PC-3 (cell line): ENCODE results near the gene SLC31A2. TPM values are rescaled to one million over a fixed set of nuclear protein-coding genes. Genes with fewer than 3 reads are reported as not detected.

ENCODE experiments used
- ATAC-seq: fragments of 200-7000 bp; cut with Tn5 transposase; 2 replicates; pipeline ENCODE4 v1.9.1; 2020; ENCODE audit warnings: mild to moderate bottlenecking, moderate library complexity
- BruUV-seq: library from RNA; stranded (reverse); fragments of 400-500 nt; replicated peaks from 2 replicates; lab custom pipeline; 2021; lab: Mats Ljungman, UMichigan
- CTCF ChIA-PET: fragments of 300-600 bp; sonication (Branson Sonifier 250); formaldehyde crosslinking; loops from one replicate; lab custom pipeline; 2022; ENCODE audit warnings: antibody characterized with exemption; lab: Charles Lee
- POLR2A ChIA-PET: fragments of 300-600 bp; sonication (Branson Sonifier 250); formaldehyde crosslinking; loops from one replicate; lab custom pipeline; 2022; ENCODE audit warnings: antibody characterized with exemption; ENCODE audit not compliant: unreplicated experiment; lab: Charles Lee
- DNase-seq: peaks from one replicate; pipeline ENCODE4 v3.0.0-alpha.2; 2015
- H2AFZ ChIP-seq: fragments of 300-600 bp; sonication (generic); 2 replicates; pipeline ENCODE4 v1.6.0; 2016; ENCODE audit warnings: antibody characterized with exemption, low read length
- H3F3A ChIP-seq: fragments of 300-600 bp; sonication (generic); one replicate; pipeline ENCODE4 v1.6.0; 2017; ENCODE audit warnings: antibody characterized with exemption, low read length, control low read depth, mild to moderate bottlenecking; ENCODE audit not compliant: unreplicated experiment
- H3K27ac ChIP-seq: fragments of 300-600 bp; sonication (generic); 2 replicates; pipeline ENCODE4 v1.5.1; 2016; ENCODE audit warnings: mild to moderate bottlenecking, low read length
- H3K27me3 ChIP-seq: fragments of 300-600 bp; sonication (generic); 2 replicates; pipeline ENCODE4 v1.6.1; 2016; ENCODE audit warnings: low read length, mixed read lengths
- H3K36me3 ChIP-seq: fragments of 300-600 bp; sonication (generic); 2 replicates; pipeline ENCODE4 v1.6.1; 2016; ENCODE audit warnings: low read depth, mixed run types, low read length, mixed read lengths
- H3K4me1 ChIP-seq: fragments of 300-600 bp; sonication (generic); 2 replicates; pipeline ENCODE4 v1.5.1; 2016; ENCODE audit warnings: low read length; ENCODE audit not compliant: insufficient read depth
- H3K4me2 ChIP-seq: fragments of 300-600 bp; sonication (generic); 2 replicates; pipeline ENCODE4 v1.6.0; 2016; ENCODE audit warnings: low read length
- H3K4me3 ChIP-seq: fragments of 300-600 bp; sonication (generic); 2 replicates; pipeline ENCODE4 v1.5.1; 2016; ENCODE audit warnings: mild to moderate bottlenecking, low read length, mixed read lengths
- H3K79me2 ChIP-seq: fragments of 300-600 bp; sonication (generic); 2 replicates; pipeline ENCODE4 v1.6.1; 2017; ENCODE audit warnings: low read length, mixed read lengths
- H3K9ac ChIP-seq: fragments of 300-600 bp; sonication (generic); 2 replicates; pipeline ENCODE4 v1.6.0; 2016; ENCODE audit warnings: mild to moderate bottlenecking, low read length
- H3K9me2 ChIP-seq: fragments of 300-600 bp; sonication (generic); replicated peaks from 2 replicates; pipeline ENCODE4 v1.6.1; 2016; ENCODE audit warnings: mixed run types, low read length, mixed read lengths
- H3K9me3 ChIP-seq: fragments of 300-600 bp; sonication (generic); 2 replicates; pipeline ENCODE4 v1.6.1; 2016; ENCODE audit warnings: low read length, mixed read lengths
- H4K20me1 ChIP-seq: fragments of 300-600 bp; sonication (generic); 2 replicates; pipeline ENCODE4 v1.6.1; 2016; ENCODE audit warnings: low read length, mixed read lengths
- EZH2 ChIP-seq: fragments of 300-600 bp; sonication (generic); IDR thresholded peaks from one replicate; pipeline ENCODE4 v1.6.1; 2017; ENCODE audit warnings: antibody characterized with exemption, mild to moderate bottlenecking, low read length; ENCODE audit not compliant: unreplicated experiment
- EZH2phosphoT487 ChIP-seq: fragments of 300-600 bp; sonication (generic); IDR thresholded peaks from 2 replicates; pipeline ENCODE4 v1.6.1; 2018; ENCODE audit warnings: mild to moderate bottlenecking, antibody characterized with exemption, low read length, borderline replicate concordance
- intact Hi-C: fragments of 100-400 bp; cut with micrococcal nuclease; formaldehyde crosslinking; loops from 2 replicates; pipeline ENCODE4 v1.9.0; 2023
- total RNA-seq: library from RNA; depleted of rRNA; stranded (reverse); fragments of >200 nt; gene quantifications from 2 replicates; pipeline ENCODE4 v1.2.3, GENCODE V29; 2014
- TF ChIP-seq, protein P1 (sequence below): fragments of 300-600 bp; sonication (generic); conservative IDR thresholded peaks from 2 replicates; pipeline ENCODE4 v1.5.1; 2017; ENCODE audit warnings: antibody characterized with exemption, low read depth, mild to moderate bottlenecking, low read length

The SLC31A2 gene
- total RNA-seq, 1 experiment from 2014 or later = 3.6 TPM

DNA sequence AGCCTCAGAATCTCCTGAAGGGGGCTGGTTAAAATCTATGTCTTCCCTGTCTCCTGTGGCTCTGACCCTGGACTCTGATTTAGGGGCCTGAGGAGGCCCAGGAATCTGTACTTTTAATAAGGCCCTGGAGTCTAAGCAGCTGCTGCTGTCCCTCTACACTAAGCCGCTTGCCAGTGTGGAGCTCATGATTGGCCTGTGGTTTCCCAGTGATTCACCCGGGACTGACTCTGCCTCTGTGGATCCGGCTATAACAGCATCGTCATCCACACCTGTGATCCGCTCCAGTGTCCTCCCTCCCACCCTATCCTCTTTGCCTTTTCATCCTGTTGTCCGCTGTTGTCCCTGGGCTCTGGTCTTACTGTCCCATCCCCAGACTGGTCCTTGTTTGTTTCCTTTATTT is 3.7 kb downstream of the SLC31A2 start:
- Histone ChIP-seq H3K9me2 (no peaks in the 10 kb centered on the region), H3K4me1 (peaks cover 15% of the 10 kb centered on the region; the same call in 1 of the 2 replicates), H4K20me1 (no peaks in the 10 kb centered on the region), H3K79me2 (no peaks in the 10 kb centered on the region), H3K9me3 (no peaks in the 10 kb centered on the region), H3K27ac (no peak overlapping the region), H3K4me3 (no peak overlapping the region), H2AFZ (no peak overlapping the region; the same call in 1 of the 2 replicates), H3K4me2 (peak overlapping the region; percentile 33), H3K27me3 (no peaks in the 10 kb centered on the region), H3F3A (no peaks in the 10 kb centered on the region), H3K9ac (no peak overlapping the region), H3K36me3 (no peaks in the 10 kb centered on the region)
- no TSS peak for BruUV-seq
- ATAC-seq = peak; percentile 71
- POLR2A ChIA-PET = no interaction called here
- CTCF ChIA-PET = no interaction called here
- TF ChIP-seq, protein P1, sequence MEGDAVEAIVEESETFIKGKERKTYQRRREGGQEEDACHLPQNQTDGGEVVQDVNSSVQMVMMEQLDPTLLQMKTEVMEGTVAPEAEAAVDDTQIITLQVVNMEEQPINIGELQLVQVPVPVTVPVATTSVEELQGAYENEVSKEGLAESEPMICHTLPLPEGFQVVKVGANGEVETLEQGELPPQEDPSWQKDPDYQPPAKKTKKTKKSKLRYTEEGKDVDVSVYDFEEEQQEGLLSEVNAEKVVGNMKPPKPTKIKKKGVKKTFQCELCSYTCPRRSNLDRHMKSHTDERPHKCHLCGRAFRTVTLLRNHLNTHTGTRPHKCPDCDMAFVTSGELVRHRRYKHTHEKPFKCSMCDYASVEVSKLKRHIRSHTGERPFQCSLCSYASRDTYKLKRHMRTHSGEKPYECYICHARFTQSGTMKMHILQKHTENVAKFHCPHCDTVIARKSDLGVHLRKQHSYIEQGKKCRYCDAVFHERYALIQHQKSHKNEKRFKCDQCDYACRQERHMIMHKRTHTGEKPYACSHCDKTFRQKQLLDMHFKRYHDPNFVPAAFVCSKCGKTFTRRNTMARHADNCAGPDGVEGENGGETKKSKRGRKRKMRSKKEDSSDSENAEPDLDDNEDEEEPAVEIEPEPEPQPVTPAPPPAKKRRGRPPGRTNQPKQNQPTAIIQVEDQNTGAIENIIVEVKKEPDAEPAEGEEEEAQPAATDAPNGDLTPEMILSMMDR = no peak
- TF ChIP-seq EZH2 (no peak), EZH2phosphoT487 (no peak)
- intact Hi-C loops = no loop called here
- peak; percentile 67 for DNase-seq

DNA sequence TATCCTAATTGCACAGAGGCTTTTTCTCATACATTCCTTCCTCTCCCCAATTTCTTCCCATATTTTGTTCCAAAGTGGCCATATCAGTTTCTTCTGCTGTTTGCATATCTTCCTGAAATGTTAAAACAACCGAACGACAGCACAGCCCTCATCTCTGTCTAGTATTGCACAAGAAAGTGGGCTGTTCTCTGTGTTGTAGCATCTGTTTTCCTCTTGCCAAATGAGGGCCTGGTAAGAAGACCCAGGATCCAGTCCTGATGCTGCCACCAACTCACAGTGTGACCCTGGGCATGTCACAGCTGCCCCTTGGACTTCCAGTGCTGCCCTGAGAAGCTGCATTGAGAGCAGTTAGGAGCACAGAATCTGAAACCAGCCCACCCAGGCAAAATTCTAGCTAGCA is 4.1 kb downstream of the SLC31A2 start:
- Histone ChIP-seq H4K20me1 (no peaks in the 10 kb centered on the region), H3K4me2 (no peak overlapping the region), H2AFZ (no peak overlapping the region), H3K27me3 (no peaks in the 10 kb centered on the region), H3F3A (no peaks in the 10 kb centered on the region), H3K4me1 (peaks cover 15% of the 10 kb centered on the region; the same call in 1 of the 2 replicates), H3K9me3 (no peaks in the 10 kb centered on the region), H3K9ac (no peak overlapping the region), H3K4me3 (no peak overlapping the region), H3K27ac (no peak overlapping the region), H3K9me2 (no peaks in the 10 kb centered on the region), H3K79me2 (no peaks in the 10 kb centered on the region), H3K36me3 (no peaks in the 10 kb centered on the region)
- ATAC-seq = no peak
- no peak for DNase-seq
- BruUV-seq = no TSS peak
- POLR2A ChIA-PET = no interaction called here
- TF ChIP-seq, protein P1 = no peak
- TF ChIP-seq EZH2 (no peak), EZH2phosphoT487 (no peak)
- CTCF ChIA-PET = no interaction called here
- intact Hi-C loops = no loop called here

DNA sequence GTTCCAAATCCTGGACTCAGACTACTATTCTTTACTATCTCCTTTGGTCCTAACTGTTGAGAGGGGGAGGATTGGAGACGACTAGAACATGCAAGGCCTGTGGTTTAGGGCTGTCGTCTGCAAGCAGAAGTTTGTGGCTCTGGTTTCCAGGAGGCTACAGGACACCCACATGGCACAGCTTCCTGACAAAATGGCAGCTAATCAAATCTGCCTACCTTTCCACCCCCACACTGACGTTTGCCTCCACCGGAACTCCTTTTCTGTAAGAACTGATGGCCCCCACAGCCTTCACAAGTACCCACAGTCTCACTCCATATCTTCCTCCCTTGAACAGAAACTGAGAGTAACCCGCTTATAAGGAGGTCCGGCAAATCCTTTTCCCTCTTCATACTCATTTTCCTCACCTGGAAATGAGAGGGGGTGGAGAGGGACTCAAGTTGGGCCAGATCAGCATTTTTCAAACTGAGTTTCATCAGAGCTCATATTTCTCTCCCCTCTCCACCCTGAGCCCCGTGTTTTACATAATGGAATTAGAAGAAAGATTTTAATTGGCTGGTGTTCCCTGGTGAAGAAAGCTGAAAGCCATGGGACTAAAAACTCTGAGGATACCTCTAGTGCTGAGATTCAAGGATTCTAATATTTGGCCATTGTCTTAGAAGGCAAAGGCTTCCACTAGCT is 5.2 kb downstream of the SLC31A2 start:
- DNase-seq (no peak), ATAC-seq (no peak)
- Histone ChIP-seq H4K20me1 (no peaks in the 10 kb centered on the region), H3K36me3 (no peaks in the 10 kb centered on the region), H3F3A (no peaks in the 10 kb centered on the region), H3K9ac (no peak overlapping the region), H3K79me2 (no peaks in the 10 kb centered on the region), H3K4me3 (no peak overlapping the region), H3K27me3 (no peaks in the 10 kb centered on the region), H3K4me2 (no peak overlapping the region), H3K27ac (no peak overlapping the region), H3K9me3 (no peaks in the 10 kb centered on the region), H2AFZ (no peak overlapping the region), H3K4me1 (peaks cover 11% of the 10 kb centered on the region; the same call in 1 of the 2 replicates), H3K9me2 (no peaks in the 10 kb centered on the region)
- CTCF ChIA-PET = interaction anchor here (0.7 kb wide), 1 partner anchor 500 kb away, joined by 3 read pairs; no protein-coding TSS in a partner anchor
- no peak for TF ChIP-seq EZH2
- TF ChIP-seq, protein P1 = no peak
- no peak for TF ChIP-seq EZH2phosphoT487
- intact Hi-C loops = no loop called here
- POLR2A ChIA-PET = no interaction called here
- no TSS peak for BruUV-seq
